Adrenal gland (tissue), 5 donors: ENCODE results near the gene MIER3.

ENCODE experiments used
- POLR2A ChIP-seq, 2 donors: fragments of 450-650 bp; IDR thresholded peaks; one replicate each; pipeline ENCODE4 v1.6.1; 2017; ENCODE audit warnings: antibody characterized with exemption in 2 of 2, mild to moderate bottlenecking in 2 of 2, moderate library complexity in 1 of 2
- TF ChIP-seq, protein P1 (sequence below), 6 experiments: fragments of 450-650 bp in 4 of 6; fragments of 200-600 bp in 2 of 6; sonication (generic) in 1 of 6; IDR thresholded peaks; 1 replicate in 5 of 6; 2 replicates in 1 of 6; pipeline versions ENCODE4 v1.5.1 to v1.8.0; 2016 to 2021; ENCODE audit warnings: antibody characterized with exemption in 6 of 6, mild to moderate bottlenecking in 2 of 6, moderate library complexity in 1 of 6
- donor health status: DM: no; HTN: no; CAD: no.

DNA sequence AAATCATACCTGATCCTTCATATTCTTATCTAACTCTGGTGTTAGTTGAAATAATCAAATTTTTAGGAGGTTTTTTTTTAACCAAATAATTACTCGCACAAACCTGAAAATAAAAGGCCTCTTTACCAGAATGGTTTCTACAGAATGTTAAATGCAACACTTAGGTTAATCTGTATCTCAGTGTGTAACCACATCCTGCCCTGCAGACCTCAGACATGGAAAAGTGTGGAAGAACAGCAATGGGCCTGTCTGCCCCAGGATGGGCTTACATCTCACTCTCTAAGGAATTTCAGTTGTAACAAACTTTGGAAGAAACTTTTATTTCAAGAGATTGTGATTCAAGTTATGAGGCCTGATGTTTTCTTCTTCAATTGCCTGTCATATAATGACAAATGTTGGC is 32.5 kb upstream of the MIER3 start:
- no peak for TF ChIP-seq POLR2A (IDR thresholded peaks at IDR 0.05)
- TF ChIP-seq, protein P1, sequence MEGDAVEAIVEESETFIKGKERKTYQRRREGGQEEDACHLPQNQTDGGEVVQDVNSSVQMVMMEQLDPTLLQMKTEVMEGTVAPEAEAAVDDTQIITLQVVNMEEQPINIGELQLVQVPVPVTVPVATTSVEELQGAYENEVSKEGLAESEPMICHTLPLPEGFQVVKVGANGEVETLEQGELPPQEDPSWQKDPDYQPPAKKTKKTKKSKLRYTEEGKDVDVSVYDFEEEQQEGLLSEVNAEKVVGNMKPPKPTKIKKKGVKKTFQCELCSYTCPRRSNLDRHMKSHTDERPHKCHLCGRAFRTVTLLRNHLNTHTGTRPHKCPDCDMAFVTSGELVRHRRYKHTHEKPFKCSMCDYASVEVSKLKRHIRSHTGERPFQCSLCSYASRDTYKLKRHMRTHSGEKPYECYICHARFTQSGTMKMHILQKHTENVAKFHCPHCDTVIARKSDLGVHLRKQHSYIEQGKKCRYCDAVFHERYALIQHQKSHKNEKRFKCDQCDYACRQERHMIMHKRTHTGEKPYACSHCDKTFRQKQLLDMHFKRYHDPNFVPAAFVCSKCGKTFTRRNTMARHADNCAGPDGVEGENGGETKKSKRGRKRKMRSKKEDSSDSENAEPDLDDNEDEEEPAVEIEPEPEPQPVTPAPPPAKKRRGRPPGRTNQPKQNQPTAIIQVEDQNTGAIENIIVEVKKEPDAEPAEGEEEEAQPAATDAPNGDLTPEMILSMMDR (IDR thresholded peaks at IDR 0.05), result no peak
